CD14-positive monocyte (primary cell): Measurements from ENCODE around the gene TAS2R19. TPM values are rescaled to one million over a fixed set of nuclear protein-coding genes. Genes with fewer than 3 reads are reported as not detected.
"Not testable (repeated sequence)": the region's sequence is repeated elsewhere in the genome, so short reads cannot be mapped to it uniquely, and the experiment has no call there.

Source experiments
- DNase-seq, 3 donors: peaks; one replicate each; pipeline ENCODE4 v3.0.0-alpha.2; 2011 to 2022
- H2AFZ ChIP-seq: 2 replicates; pipeline ENCODE4 v1.6.0; 2012; ENCODE audit warnings: mild to moderate bottlenecking, low read depth, low read length, inconsistent platforms; ENCODE audit not compliant: insufficient read depth, poor library complexity, severe bottlenecking
- H3K27ac ChIP-seq, 2 donors: 1 replicate in 1 of 2; 2 replicates in 1 of 2; pipeline ENCODE4 v1.5.1; 2012 to 2013; ENCODE audit warnings: low read length in 2 of 2, control low read depth in 1 of 2, inconsistent platforms in 1 of 2, low read depth in 1 of 2, mild to moderate bottlenecking in 1 of 2
- H3K27me3 ChIP-seq, 2 donors: one replicate each; pipeline versions ENCODE4 v1.6.0 to v1.6.1; 2011 to 2013; ENCODE audit warnings: low read length in 2 of 2; ENCODE audit not compliant: control insufficient read depth in 2 of 2, insufficient read depth in 2 of 2
- H3K36me3 ChIP-seq, 2 donors: replicated peaks in 1 of 2; 1 replicate in 1 of 2; 2 replicates in 1 of 2; pipeline versions ENCODE4 v1.5.1 to v1.6.1; 2012 to 2013; ENCODE audit warnings: low read length in 2 of 2, control low read depth in 1 of 2, inconsistent platforms in 1 of 2, mild to moderate bottlenecking in 1 of 2; ENCODE audit not compliant: insufficient read depth in 2 of 2, control insufficient read depth in 1 of 2
- H3K4me1 ChIP-seq, 2 donors: 1 replicate in 1 of 2; 2 replicates in 1 of 2; pipeline versions ENCODE4 v1.5.1 to v1.6.1; 2012 to 2013; ENCODE audit warnings: low read length in 2 of 2, control low read depth in 1 of 2, inconsistent platforms in 1 of 2, mild to moderate bottlenecking in 1 of 2, moderate library complexity in 1 of 2; ENCODE audit not compliant: insufficient read depth in 2 of 2, control insufficient read depth in 1 of 2
- H3K4me2 ChIP-seq: replicated peaks from 2 replicates; pipeline ENCODE3; 2012; ENCODE audit warnings: low read length, moderate library complexity, mild to moderate bottlenecking; ENCODE audit not compliant: poor library complexity, severe bottlenecking; ENCODE audit errors: extremely low read depth
- H3K4me3 ChIP-seq, 3 experiments: fragments of 200-600 bp in 1 of 3; sonication (generic) in 1 of 3; replicated peaks in 1 of 3; 1 replicate in 2 of 3; 2 replicates in 1 of 3; pipeline ENCODE4 v1.5.1; 2011 to 2013; ENCODE audit warnings: low read length in 3 of 3, mild to moderate bottlenecking in 3 of 3, control low read depth in 2 of 3, low read depth in 2 of 3, inconsistent platforms in 1 of 3, moderate library complexity in 1 of 3
- H3K79me2 ChIP-seq: 2 replicates; pipeline ENCODE4 v1.6.0; 2012; ENCODE audit warnings: mild to moderate bottlenecking, control low read depth, inconsistent platforms, low read length, moderate library complexity; ENCODE audit not compliant: insufficient read depth
- H3K9ac ChIP-seq: 2 replicates; pipeline ENCODE4 v1.6.0; 2017; ENCODE audit warnings: low read length, mild to moderate bottlenecking; ENCODE audit not compliant: insufficient read depth, poor library complexity, severe bottlenecking
- H3K9me3 ChIP-seq, 2 donors: replicated peaks in 1 of 2; 1 replicate in 1 of 2; 2 replicates in 1 of 2; pipeline versions ENCODE4 v1.5.1 to v1.6.1; 2012 to 2013; ENCODE audit warnings: low read length in 2 of 2, control low read depth in 1 of 2; ENCODE audit not compliant: control insufficient read depth in 1 of 2, insufficient read depth in 1 of 2
- H4K20me1 ChIP-seq: 2 replicates; pipeline ENCODE4 v1.6.0; 2012; ENCODE audit warnings: mild to moderate bottlenecking, low read length, control low read depth, moderate library complexity; ENCODE audit not compliant: insufficient read depth
- H3K27ac Mint-ChIP-seq, 7 donors: one replicate each; pipeline ENCODE4 v1.8.0; 2020; ENCODE audit warnings: mild to moderate bottlenecking in 7 of 7, mixed read lengths in 7 of 7, moderate library complexity in 6 of 7, inconsistent platforms in 2 of 7
- H3K27me3 Mint-ChIP-seq, 3 donors: one replicate each; pipeline ENCODE4 v1.8.0; 2021 to 2022; ENCODE audit warnings: low read depth in 3 of 3, mild to moderate bottlenecking in 3 of 3, mixed read lengths in 3 of 3, moderate library complexity in 3 of 3, inconsistent platforms in 1 of 3
- H3K36me3 Mint-ChIP-seq, 2 donors: one replicate each; pipeline ENCODE4 v1.8.0; 2020; ENCODE audit warnings: mixed read lengths in 2 of 2, inconsistent platforms in 1 of 2, mild to moderate bottlenecking in 1 of 2
- H3K4me1 Mint-ChIP-seq: one replicate; pipeline ENCODE4 v1.8.0; 2020; ENCODE audit warnings: mild to moderate bottlenecking, mixed read lengths
- H3K4me3 Mint-ChIP-seq, 2 donors: one replicate each; pipeline ENCODE4 v1.8.0; 2020; ENCODE audit warnings: mild to moderate bottlenecking in 2 of 2, mixed read lengths in 2 of 2, moderate library complexity in 1 of 2
- H3K9me3 Mint-ChIP-seq, 7 donors: one replicate each; pipeline ENCODE4 v1.8.0; 2020 to 2022; ENCODE audit warnings: mixed read lengths in 7 of 7, mild to moderate bottlenecking in 6 of 7, moderate library complexity in 6 of 7, inconsistent platforms in 2 of 7
- CTCF ChIP-seq: fragments of 200-600 bp; IDR thresholded peaks from one replicate; pipeline ENCODE4 v1.8.0; 2022; ENCODE audit warnings: antibody characterized with exemption, mild to moderate bottlenecking
- WGBS: methylation state at CpG from one replicate; pipeline ENCODE4 v1.1.5; 2013; ENCODE audit warnings: missing lambda C conversion rate; ENCODE audit not compliant: insufficient coverage; 5-methylcytosine and 5-hydroxymethylcytosine counted together
- intact Hi-C, 2 donors: fragments of 100-400 bp; cut with micrococcal nuclease; formaldehyde crosslinking; loops; one replicate each; pipeline versions ENCODE4 v1.15.0 to v1.15.1; 2023
- polyA plus RNA-seq, 3 donors: library from polyadenylated mRNA; depleted of rRNA in 1 of 3; unstranded in 2 of 3; stranded (reverse) in 1 of 3; fragments of 300-500 nt in 2 of 3; fragments of >200 nt in 1 of 3; fragmentation: Illumina TruSeq in 2 of 3; gene quantifications; 1 replicate in 2 of 3; 2 replicates in 1 of 3; pipeline ENCODE4 v1.2.3, GENCODE V29; 2012 to 2021

TAS2R19 gene
- polyA plus RNA-seq, 3 donors, result 0.29 TPM; not detected in 2

- Mint-ChIP-seq H3K36me3 (peaks cover 2 to 4% of the 10 kb centered on the region in 2 donors), H3K4me3 (no peak overlapping the region), H3K27ac (no peak overlapping the region), H3K27me3 (no peaks in the 10 kb centered on the region), H3K9me3 (peaks cover 0 to 9% (median 1%) of the 10 kb centered on the region in 7 donors), H3K4me1 (no peaks in the 10 kb centered on the region)
- no peak overlapping the region for H3K27ac ChIP-seq
- no peaks in the 10 kb centered on the region for H3K27me3 ChIP-seq
- H3K4me3 ChIP-seq, result no peak overlapping the region
- H3K36me3 ChIP-seq, result no peaks in the 10 kb centered on the region
- TF ChIP-seq CTCF, result no peak
- intact Hi-C loops, result no loop called here
- whole genome bisulfite sequencing, result 50% methylated on average over 2 of the region's 2 CpGs
- H3K9ac ChIP-seq, result no peak overlapping the region
- H2AFZ ChIP-seq, result no peak overlapping the region
- H3K4me2 ChIP-seq, result no peak overlapping the region
- DNase-seq, result no peak
- no peaks in the 10 kb centered on the region for H3K4me1 ChIP-seq
- H3K9me3 ChIP-seq, result no peaks in the 10 kb centered on the region
- H4K20me1 ChIP-seq, result no peaks in the 10 kb centered on the region
- no peaks in the 10 kb centered on the region for H3K79me2 ChIP-seq
Observed at GRCh38 chr12:11067514-11067913, 45.1 kb upstream of the TAS2R19 start.

GRCh38 chr12:11062194-11062593 is 39.8 kb upstream of the TAS2R19 start, which contains the start of gene TAS2R46:
Gene TAS2R46 (minus strand): TSS chr12:11062294. CDS start chr12:11062294, 0 bp downstream.
- H3K27me3 ChIP-seq, H3K27ac ChIP-seq, H3K9me3 Mint-ChIP-seq, H2AFZ ChIP-seq, H3K4me1 Mint-ChIP-seq, DNase-seq, H3K9ac ChIP-seq, H3K4me2 ChIP-seq, H3K36me3 Mint-ChIP-seq, H3K36me3 ChIP-seq, H4K20me1 ChIP-seq, H3K4me1 ChIP-seq, H3K27ac Mint-ChIP-seq, H3K27me3 Mint-ChIP-seq, intact Hi-C loops, H3K4me3 ChIP-seq, H3K4me3 Mint-ChIP-seq, H3K79me2 ChIP-seq, H3K9me3 ChIP-seq: not testable (repeated sequence)
- WGBS, result no CpG with 5 or more reads among the region's 1 CpG
